Hepatocyte (in vitro differentiated cells): ENCODE measurements around the gene CHD5.

Experiments
- EZH2 ChIP-seq: fragments of 200-600 bp; sonication (generic); IDR thresholded peaks from 2 replicates; pipeline ENCODE4 v1.6.1; 2016; ENCODE audit warnings: antibody characterized with exemption, mild to moderate bottlenecking, borderline replicate concordance
- TF ChIP-seq, protein P1 (sequence below): fragments of 200-600 bp; sonication (generic); IDR thresholded peaks from 2 replicates; pipeline ENCODE4 v1.5.1; 2016; ENCODE audit warnings: antibody characterized with exemption, mild to moderate bottlenecking; ENCODE audit not compliant: poor library complexity

- TF ChIP-seq, protein P1, sequence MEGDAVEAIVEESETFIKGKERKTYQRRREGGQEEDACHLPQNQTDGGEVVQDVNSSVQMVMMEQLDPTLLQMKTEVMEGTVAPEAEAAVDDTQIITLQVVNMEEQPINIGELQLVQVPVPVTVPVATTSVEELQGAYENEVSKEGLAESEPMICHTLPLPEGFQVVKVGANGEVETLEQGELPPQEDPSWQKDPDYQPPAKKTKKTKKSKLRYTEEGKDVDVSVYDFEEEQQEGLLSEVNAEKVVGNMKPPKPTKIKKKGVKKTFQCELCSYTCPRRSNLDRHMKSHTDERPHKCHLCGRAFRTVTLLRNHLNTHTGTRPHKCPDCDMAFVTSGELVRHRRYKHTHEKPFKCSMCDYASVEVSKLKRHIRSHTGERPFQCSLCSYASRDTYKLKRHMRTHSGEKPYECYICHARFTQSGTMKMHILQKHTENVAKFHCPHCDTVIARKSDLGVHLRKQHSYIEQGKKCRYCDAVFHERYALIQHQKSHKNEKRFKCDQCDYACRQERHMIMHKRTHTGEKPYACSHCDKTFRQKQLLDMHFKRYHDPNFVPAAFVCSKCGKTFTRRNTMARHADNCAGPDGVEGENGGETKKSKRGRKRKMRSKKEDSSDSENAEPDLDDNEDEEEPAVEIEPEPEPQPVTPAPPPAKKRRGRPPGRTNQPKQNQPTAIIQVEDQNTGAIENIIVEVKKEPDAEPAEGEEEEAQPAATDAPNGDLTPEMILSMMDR: no peak
- no peak for TF ChIP-seq EZH2
Observed at GRCh38 chr1:6145864-6146410, 34.2 kb downstream of the CHD5 start.
